ENCODE results near the gene MED8. TPM values are rescaled to one million over a fixed set of nuclear protein-coding genes. Genes with fewer than 3 reads are reported as not detected.

MED8 gene
- 33.0 to 37.3 TPM (median 36.8 TPM) in 5 replicates for total RNA-seq (2022; extraction: Qiagen RNA extraction; ENCODE audit: low read depth)

DNA sequence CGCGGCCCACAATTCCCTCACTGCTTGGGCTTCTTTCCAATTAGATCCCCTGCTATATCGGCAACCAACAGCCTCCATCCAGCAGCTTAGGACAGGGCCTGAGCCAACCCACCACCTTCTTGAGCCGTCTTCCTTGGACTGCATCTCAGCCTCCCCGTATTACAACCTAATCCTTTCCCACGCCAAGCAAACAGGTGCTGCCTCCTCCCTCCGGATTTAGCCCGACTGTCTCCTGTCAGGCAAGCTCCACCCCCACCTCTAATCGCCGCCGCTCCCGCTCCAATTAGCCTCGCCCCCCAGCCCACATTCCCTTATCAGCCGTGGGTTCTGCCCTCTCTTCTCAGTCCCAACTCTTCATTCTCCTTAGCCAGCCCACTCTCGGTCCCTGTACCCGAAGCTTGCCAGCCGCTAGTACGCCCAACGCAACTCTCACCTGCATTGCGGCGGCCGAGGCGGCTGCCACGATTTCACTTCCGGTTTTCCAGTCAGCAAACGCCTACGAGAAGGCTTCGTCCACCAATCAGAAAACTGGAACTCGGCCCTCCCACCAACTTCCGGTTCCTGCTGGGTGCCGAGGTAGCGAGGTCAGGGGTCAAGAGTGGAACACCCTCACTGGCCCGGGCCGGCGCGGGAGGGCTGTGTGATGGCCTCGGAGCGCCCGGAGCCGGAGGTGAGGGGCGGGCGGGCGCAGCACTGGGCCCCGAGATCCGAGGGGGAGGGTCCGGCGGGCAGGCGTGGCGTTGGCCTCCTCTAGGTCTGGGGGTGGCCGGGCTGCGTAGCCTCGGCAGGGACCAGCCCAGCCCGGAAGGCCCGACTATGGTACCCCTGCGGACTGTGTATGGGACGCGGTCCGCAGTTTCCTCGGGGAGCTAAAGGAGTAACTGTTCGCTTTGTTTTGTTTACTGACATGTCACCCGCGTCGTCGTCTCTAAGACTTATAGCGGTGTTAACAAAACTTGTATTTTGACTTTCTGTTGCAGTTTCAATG is at the start of gene MED8, which contains the start of gene SZT2:
TSS of gene MED8 (minus strand) at position 475 of the 988 bp plus-strand sequence. CDS start at position 439, 36 bp downstream.
TSS of gene SZT2 (plus strand) at position 574 of the 988 bp plus-strand sequence. CDS start at position 644, 70 bp downstream.

DNA sequence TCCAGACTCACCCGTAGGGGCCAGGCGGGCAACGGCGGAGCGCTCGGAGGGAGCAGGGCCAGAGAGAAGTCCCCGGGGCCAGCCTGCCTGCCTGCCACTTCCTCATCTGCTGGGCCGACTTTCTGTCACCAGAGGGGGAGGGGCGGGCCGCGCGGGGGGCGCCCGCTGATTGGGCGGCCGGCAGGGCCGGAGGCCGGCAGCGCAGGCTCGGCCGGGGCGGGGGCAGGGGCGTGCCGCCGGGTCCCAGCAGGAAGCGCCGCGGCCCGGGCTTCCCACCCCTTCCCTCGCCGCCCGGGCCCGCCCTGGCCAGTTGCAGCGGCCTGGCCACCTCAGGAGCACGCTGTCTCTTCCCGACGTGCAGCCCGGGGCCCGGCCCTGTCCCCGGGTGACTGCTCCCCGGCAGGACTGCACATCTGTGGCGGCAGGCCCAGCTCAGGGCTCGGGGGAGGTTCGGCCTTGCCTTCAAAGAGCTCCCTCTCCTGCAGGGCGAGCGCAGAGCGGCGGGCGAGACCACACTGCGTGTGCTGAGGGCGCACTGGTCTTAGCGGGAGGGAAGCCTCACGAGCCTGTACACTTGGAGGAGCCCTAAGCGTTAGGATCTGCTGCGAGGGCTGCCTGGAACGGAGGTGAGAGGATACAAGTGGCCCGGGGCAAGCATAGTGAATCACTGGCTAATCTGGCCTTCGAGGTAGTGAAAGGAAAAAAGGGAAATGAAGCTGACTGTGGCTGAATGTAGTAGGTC is 21.5 kb downstream of the MED8 start, which contains the start of gene ELOVL1:
TSS of gene ELOVL1 (minus strand) at position 108 of the 742 bp plus-strand sequence. CDS start 2,402 bp downstream, outside the sequence.

GRCh38 chr1:43358746-43359693 is 30.6 kb downstream of the MED8 start, which contains the start of gene CDC20:
CDC20 (plus strand) TSS chr1:43358981; CDS start chr1:43359216, 235 bp downstream.

DNA sequence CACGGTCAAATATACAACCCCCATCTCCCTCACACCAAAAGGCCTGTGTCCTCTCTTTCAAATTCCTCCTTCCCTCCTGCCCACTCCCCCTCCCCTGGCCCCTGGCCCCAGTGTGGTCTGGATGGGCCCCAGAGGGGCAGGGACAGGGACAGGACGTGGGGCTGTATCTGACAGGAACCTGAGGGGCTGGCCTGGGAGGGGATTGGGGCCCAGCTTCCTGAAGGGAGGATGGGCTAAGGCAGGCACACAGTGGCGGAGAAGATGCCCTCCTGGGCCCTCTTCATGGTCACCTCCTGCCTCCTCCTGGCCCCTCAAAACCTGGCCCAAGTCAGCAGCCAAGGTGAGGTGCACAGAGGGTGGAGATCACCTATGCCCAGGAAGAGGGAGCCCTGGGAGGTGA is 52.0 kb downstream of the MED8 start, which contains the start of gene MPL:
TSS of gene MPL (plus strand) at position 231 of the 400 bp plus-strand sequence. CDS start at position 262, 31 bp downstream.

Other genes starting within 250 kb of the MED8 start
- gene EBNA1BP2, start 217.5 kb downstream of the MED8 start, total RNA-seq (2022; extraction: Qiagen RNA extraction; ENCODE audit: low read depth), result 166 to 215 TPM (median 183 TPM) in 5 replicates
- gene CFAP57, start 217.5 kb downstream of the MED8 start, total RNA-seq (2022; extraction: Qiagen RNA extraction; ENCODE audit: low read depth), result 0.06 to 0.58 TPM (median 0.34 TPM) in 5 replicates
- not detected in 5 replicates for gene TMEM125, start 119.8 kb downstream of the MED8 start, total RNA-seq (2022; extraction: Qiagen RNA extraction; ENCODE audit: low read depth)
- not detected in 5 replicates for gene C1orf210, start 104.2 kb downstream of the MED8 start, total RNA-seq (2022; extraction: Qiagen RNA extraction; ENCODE audit: low read depth)
- not detected in 5 replicates for gene TIE1, start 88.8 kb downstream of the MED8 start, total RNA-seq (2022; extraction: Qiagen RNA extraction; ENCODE audit: low read depth)
- 0.46 to 0.63 TPM in 2 of 5 replicates, not detected in the others for gene MPL, start 52.0 kb downstream of the MED8 start, total RNA-seq (2022; extraction: Qiagen RNA extraction; ENCODE audit: low read depth)
- 156 to 204 TPM (median 203 TPM) in 5 replicates for gene CDC20, start 30.8 kb downstream of the MED8 start, total RNA-seq (2022; extraction: Qiagen RNA extraction; ENCODE audit: low read depth)
- 137 to 147 TPM (median 143 TPM) in 5 replicates for gene ELOVL1, start 21.8 kb downstream of the MED8 start, total RNA-seq (2022; extraction: Qiagen RNA extraction; ENCODE audit: low read depth)
- 4.6 to 8.8 TPM (median 8.0 TPM) in 5 replicates for gene SZT2, start 99 bp upstream of the MED8 start, total RNA-seq (2022; extraction: Qiagen RNA extraction; ENCODE audit: low read depth)
- 11.5 to 18.6 TPM (median 16.5 TPM) in 5 replicates for gene HYI, start 64.1 kb upstream of the MED8 start, total RNA-seq (2022; extraction: Qiagen RNA extraction; ENCODE audit: low read depth)
- 72.4 to 117 TPM (median 101 TPM) in 5 replicates for gene PTPRF, start 141.1 kb upstream of the MED8 start, total RNA-seq (2022; extraction: Qiagen RNA extraction; ENCODE audit: low read depth)